Measurements from ENCODE around the gene FMN2. TPM values are rescaled to one million over a fixed set of nuclear protein-coding genes. Genes with fewer than 3 reads are reported as not detected.

The FMN2 gene
- polyA plus RNA-seq, 2 of the 4 experiments (the other 2 are of a cell fraction), result 2.8 to 4.2 TPM

DNA sequence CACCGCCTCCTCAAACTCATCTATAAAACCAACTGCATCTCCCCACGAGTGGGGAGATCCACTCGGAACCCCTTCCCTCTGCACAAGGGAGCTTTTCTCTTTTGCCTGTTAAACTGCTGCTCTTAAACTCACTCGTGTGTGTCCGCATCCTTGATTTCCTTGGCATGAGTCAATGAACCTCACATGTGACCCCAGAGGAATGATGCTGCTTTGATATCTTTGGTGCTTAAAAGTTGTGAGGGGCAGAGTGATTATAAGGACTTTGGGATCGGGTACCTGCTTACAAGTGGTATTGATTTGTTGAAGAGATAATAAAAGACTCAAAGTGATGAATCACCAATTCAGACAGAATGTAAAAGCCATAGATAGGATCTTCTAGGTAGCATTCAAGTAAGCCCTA is 394.9 kb downstream of the FMN2 start:
- ChIA-PET CTCF (no interaction called here), POLR2A (no interaction called here)
- H3K4me1 ChIP-seq, result peaks cover 8% of the 10 kb centered on the region
- ATAC-seq (no peak), FAIRE-seq (no peak), DNase-seq (ENCODE audit: low read depth in 1 of 2, low spot score in 1 of 2) (no peak)
- no peak overlapping the region for H3K27ac ChIP-seq
- TF ChIP-seq, protein P1, sequence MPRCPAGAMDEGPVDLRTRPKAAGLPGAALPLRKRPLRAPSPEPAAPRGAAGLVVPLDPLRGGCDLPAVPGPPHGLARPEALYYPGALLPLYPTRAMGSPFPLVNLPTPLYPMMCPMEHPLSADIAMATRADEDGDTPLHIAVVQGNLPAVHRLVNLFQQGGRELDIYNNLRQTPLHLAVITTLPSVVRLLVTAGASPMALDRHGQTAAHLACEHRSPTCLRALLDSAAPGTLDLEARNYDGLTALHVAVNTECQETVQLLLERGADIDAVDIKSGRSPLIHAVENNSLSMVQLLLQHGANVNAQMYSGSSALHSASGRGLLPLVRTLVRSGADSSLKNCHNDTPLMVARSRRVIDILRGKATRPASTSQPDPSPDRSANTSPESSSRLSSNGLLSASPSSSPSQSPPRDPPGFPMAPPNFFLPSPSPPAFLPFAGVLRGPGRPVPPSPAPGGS (IDR thresholded peaks at IDR 0.05), result no peak
- TF ChIP-seq, protein P2, sequence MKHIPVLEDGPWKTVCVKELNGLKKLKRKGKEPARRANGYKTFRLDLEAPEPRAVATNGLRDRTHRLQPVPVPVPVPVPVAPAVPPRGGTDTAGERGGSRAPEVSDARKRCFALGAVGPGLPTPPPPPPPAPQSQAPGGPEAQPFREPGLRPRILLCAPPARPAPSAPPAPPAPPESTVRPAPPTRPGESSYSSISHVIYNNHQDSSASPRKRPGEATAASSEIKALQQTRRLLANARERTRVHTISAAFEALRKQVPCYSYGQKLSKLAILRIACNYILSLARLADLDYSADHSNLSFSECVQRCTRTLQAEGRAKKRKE (CRISPR knock-in tag; IDR thresholded peaks at IDR 0.05; ENCODE audit: low read depth), result no peak
- TF ChIP-seq MAFK (IDR thresholded peaks at IDR 0.05; ENCODE audit: partially characterized antibody) (no peak), KDM5A (IDR thresholded peaks at IDR 0.05) (no peak), CBX2 (IDR thresholded peaks at IDR 0.05; ENCODE audit: borderline replicate concordance, low read depth) (no peak), NPAS2 (CRISPR knock-in tag; IDR thresholded peaks at IDR 0.05; ENCODE audit: borderline replicate concordance) (no peak), RNF2 (IDR thresholded peaks at IDR 0.05; ENCODE audit: borderline replicate concordance, low read depth) (no peak), POLR2AphosphoS2 (conservative IDR thresholded peaks at IDR 0.05; ENCODE audit: low read length) (no peak), HEYL (CRISPR knock-in tag; IDR thresholded peaks at IDR 0.05) (no peak), CBX8 (IDR thresholded peaks at IDR 0.05) (no peak)
- TF ChIP-seq, protein P3, sequence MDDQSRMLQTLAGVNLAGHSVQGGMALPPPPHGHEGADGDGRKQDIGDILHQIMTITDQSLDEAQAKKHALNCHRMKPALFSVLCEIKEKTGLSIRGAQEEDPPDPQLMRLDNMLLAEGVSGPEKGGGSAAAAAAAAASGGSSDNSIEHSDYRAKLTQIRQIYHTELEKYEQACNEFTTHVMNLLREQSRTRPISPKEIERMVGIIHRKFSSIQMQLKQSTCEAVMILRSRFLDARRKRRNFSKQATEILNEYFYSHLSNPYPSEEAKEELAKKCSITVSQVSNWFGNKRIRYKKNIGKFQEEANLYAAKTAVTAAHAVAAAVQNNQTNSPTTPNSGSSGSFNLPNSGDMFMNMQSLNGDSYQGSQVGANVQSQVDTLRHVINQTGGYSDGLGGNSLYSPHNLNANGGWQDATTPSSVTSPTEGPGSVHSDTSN (IDR thresholded peaks at IDR 0.05), result no peak
- TF ChIP-seq, protein P4, sequence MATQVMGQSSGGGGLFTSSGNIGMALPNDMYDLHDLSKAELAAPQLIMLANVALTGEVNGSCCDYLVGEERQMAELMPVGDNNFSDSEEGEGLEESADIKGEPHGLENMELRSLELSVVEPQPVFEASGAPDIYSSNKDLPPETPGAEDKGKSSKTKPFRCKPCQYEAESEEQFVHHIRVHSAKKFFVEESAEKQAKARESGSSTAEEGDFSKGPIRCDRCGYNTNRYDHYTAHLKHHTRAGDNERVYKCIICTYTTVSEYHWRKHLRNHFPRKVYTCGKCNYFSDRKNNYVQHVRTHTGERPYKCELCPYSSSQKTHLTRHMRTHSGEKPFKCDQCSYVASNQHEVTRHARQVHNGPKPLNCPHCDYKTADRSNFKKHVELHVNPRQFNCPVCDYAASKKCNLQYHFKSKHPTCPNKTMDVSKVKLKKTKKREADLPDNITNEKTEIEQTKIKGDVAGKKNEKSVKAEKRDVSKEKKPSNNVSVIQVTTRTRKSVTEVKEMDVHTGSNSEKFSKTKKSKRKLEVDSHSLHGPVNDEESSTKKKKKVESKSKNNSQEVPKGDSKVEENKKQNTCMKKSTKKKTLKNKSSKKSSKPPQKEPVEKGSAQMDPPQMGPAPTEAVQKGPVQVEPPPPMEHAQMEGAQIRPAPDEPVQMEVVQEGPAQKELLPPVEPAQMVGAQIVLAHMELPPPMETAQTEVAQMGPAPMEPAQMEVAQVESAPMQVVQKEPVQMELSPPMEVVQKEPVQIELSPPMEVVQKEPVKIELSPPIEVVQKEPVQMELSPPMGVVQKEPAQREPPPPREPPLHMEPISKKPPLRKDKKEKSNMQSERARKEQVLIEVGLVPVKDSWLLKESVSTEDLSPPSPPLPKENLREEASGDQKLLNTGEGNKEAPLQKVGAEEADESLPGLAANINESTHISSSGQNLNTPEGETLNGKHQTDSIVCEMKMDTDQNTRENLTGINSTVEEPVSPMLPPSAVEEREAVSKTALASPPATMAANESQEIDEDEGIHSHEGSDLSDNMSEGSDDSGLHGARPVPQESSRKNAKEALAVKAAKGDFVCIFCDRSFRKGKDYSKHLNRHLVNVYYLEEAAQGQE (IDR thresholded peaks at IDR 0.05), result no peak
- TF ChIP-seq, protein P5, sequence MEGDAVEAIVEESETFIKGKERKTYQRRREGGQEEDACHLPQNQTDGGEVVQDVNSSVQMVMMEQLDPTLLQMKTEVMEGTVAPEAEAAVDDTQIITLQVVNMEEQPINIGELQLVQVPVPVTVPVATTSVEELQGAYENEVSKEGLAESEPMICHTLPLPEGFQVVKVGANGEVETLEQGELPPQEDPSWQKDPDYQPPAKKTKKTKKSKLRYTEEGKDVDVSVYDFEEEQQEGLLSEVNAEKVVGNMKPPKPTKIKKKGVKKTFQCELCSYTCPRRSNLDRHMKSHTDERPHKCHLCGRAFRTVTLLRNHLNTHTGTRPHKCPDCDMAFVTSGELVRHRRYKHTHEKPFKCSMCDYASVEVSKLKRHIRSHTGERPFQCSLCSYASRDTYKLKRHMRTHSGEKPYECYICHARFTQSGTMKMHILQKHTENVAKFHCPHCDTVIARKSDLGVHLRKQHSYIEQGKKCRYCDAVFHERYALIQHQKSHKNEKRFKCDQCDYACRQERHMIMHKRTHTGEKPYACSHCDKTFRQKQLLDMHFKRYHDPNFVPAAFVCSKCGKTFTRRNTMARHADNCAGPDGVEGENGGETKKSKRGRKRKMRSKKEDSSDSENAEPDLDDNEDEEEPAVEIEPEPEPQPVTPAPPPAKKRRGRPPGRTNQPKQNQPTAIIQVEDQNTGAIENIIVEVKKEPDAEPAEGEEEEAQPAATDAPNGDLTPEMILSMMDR (IDR thresholded peaks at IDR 0.05), result no peak
- TF ChIP-seq, protein P6, sequence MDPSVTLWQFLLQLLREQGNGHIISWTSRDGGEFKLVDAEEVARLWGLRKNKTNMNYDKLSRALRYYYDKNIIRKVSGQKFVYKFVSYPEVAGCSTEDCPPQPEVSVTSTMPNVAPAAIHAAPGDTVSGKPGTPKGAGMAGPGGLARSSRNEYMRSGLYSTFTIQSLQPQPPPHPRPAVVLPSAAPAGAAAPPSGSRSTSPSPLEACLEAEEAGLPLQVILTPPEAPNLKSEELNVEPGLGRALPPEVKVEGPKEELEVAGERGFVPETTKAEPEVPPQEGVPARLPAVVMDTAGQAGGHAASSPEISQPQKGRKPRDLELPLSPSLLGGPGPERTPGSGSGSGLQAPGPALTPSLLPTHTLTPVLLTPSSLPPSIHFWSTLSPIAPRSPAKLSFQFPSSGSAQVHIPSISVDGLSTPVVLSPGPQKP (IDR thresholded peaks at IDR 0.05; ENCODE audit: low read depth, low read length), result no peak
- WGBS (ENCODE audit: missing lambda C conversion rate), result 70% methylated on average over 6 of the region's 6 CpGs
- no peaks in the 10 kb centered on the region for H3K9me3 ChIP-seq
- H3K4me2 ChIP-seq, result no peak overlapping the region
- H3K4me3 ChIP-seq, result no peak overlapping the region

DNA sequence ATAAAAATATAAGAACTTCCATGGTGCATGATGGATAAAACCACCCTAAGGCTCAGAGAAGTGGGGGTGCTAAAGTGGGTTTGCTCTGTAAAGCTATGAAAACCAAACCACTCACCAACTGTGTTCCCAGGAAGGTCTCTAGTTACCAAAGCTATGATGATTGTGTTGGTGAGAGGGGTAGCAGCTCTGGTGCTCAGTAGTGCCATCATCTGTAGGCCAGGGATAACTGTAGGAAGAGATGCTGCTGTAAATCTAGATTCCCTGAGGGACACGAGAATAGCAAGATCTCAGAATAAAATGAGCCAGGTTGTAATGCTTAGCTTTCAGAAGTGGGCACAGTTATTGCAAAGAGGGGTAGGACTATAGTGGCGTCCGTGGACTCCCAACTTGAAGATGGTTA is 395.8 kb downstream of the FMN2 start:
- FAIRE-seq, result no peak
- TF ChIP-seq, protein P2 (CRISPR knock-in tag; IDR thresholded peaks at IDR 0.05; ENCODE audit: low read depth), result no peak
- TF ChIP-seq MAZ (IDR thresholded peaks at IDR 0.05; ENCODE audit: borderline replicate concordance, low read depth, low read length), result no peak
- TF ChIP-seq KDM5A (IDR thresholded peaks at IDR 0.05), result no peak
- TF ChIP-seq RARB (CRISPR knock-in tag; IDR thresholded peaks at IDR 0.05), result no peak
- no peak for TF ChIP-seq TP53 (CRISPR knock-in tag; IDR thresholded peaks at IDR 0.05)
- TF ChIP-seq MAFK (IDR thresholded peaks at IDR 0.05; ENCODE audit: partially characterized antibody), result no peak
- TF ChIP-seq ZNF302 (CRISPR knock-in tag; IDR thresholded peaks at IDR 0.05), result no peak
- no peak for TF ChIP-seq PHF8 (IDR thresholded peaks at IDR 0.05; ENCODE audit: borderline replicate concordance, low read depth)
- TF ChIP-seq ZFP36 (IDR thresholded peaks at IDR 0.05; ENCODE audit: borderline replicate concordance, partially characterized antibody), result no peak
- TF ChIP-seq RCOR1 (IDR thresholded peaks at IDR 0.05; ENCODE audit: low read depth, low read length), result no peak
- no peak for TF ChIP-seq FOSL2 (IDR thresholded peaks at IDR 0.05)
- no peak for TF ChIP-seq FOSL2 (CRISPR knock-in tag; IDR thresholded peaks at IDR 0.05)
- TF ChIP-seq TFCP2L1 (CRISPR knock-in tag; IDR thresholded peaks at IDR 0.05), result no peak
- no peak for TF ChIP-seq ZC3H11A (IDR thresholded peaks at IDR 0.05)
- TF ChIP-seq, protein P3 (IDR thresholded peaks at IDR 0.05), result no peak

More for the DNA sequence above, 395.8 kb downstream of the FMN2 start:
- 77% methylated on average over 3 of the region's 3 CpGs for WGBS (ENCODE audit: missing lambda C conversion rate)
- DNase-seq (ENCODE audit: low read depth in 1 of 2, low spot score in 1 of 2) (no peak), ATAC-seq (peak in 1 of 2 experiments; percentile 31; a peak in 1 of 6 replicates)
- ChIA-PET POLR2A (no interaction called here), CTCF (interaction anchor here (0.9 kb wide), 1 partner anchor 11 kb away, joined by 3 read pairs; no protein-coding TSS in a partner anchor)
- H3K4me2 ChIP-seq, result no peak overlapping the region
- no peaks in the 10 kb centered on the region for H3K9me3 ChIP-seq
- H3K27ac ChIP-seq, result no peak overlapping the region
- H3K4me1 ChIP-seq, result peaks cover 10% of the 10 kb centered on the region
- no peak overlapping the region for H3K4me3 ChIP-seq
